Activated CD4-positive, alpha-beta T cell treated with anti-CD3 and anti-CD28 coated beads for 48 hours (primary cell): ENCODE data around the gene CNST.
"Not testable (repeated sequence)": the region's sequence is repeated elsewhere in the genome, so short reads cannot be mapped to it uniquely, and the experiment has no call there.

Source experiments
- DNase-seq: peaks from one replicate; pipeline ENCODE4 v3.0.0-alpha.2; 2020

The CNST gene

GRCh38 chr1:246560833-246561232 lies 5.4 kb upstream of the CNST start:
- not testable (repeated sequence) for DNase-seq

GRCh38 chr1:246564839-246565750 lies 1.2 kb upstream of the CNST start:
- peak; percentile 29 for DNase-seq

GRCh38 chr1:246565751-246566127 lies 517 bp upstream of the CNST start:
- no peak for DNase-seq

GRCh38 chr1:246566813-246567645 lies 773 bp downstream of the CNST start:
- DNase-seq, result no peak

- DNase-seq, result no peak
Measured at GRCh38 chr1:246567646-246568235, 1.5 kb downstream of the CNST start.

GRCh38 chr1:246569248-246570238 lies 3.3 kb downstream of the CNST start:
- DNase-seq, result peak; percentile 25

GRCh38 chr1:246571309-246571708 lies 5.1 kb downstream of the CNST start:
- peak; percentile 25 for DNase-seq

GRCh38 chr1:246571953-246572352 lies 5.7 kb downstream of the CNST start:
- DNase-seq, result no peak

GRCh38 chr1:246572785-246573184 lies 6.5 kb downstream of the CNST start:
- DNase-seq, result no peak

GRCh38 chr1:246573491-246573890 lies 7.2 kb downstream of the CNST start:
- DNase-seq, result no peak

- no peak for DNase-seq
Measured at GRCh38 chr1:246576709-246577032, 10.4 kb downstream of the CNST start.

GRCh38 chr1:246577082-246577719 lies 10.9 kb downstream of the CNST start:
- DNase-seq, result no peak

- DNase-seq, result no peak
Measured at GRCh38 chr1:246577720-246578106, 11.5 kb downstream of the CNST start.

- no peak for DNase-seq
Measured at GRCh38 chr1:246579818-246580217, 13.6 kb downstream of the CNST start.

GRCh38 chr1:246580497-246581370 lies 14.5 kb downstream of the CNST start:
- DNase-seq, result no peak

GRCh38 chr1:246582301-246583055 lies 16.2 kb downstream of the CNST start:
- DNase-seq, result no peak

- no peak for DNase-seq
Measured at GRCh38 chr1:246583056-246583440, 16.8 kb downstream of the CNST start.

GRCh38 chr1:246583448-246584185 lies 17.4 kb downstream of the CNST start:
- DNase-seq, result no peak

GRCh38 chr1:246587032-246587431 lies 20.8 kb downstream of the CNST start:
- DNase-seq, result no peak
